ENCODE data around the gene MDN1.

Gene MDN1

DNA sequence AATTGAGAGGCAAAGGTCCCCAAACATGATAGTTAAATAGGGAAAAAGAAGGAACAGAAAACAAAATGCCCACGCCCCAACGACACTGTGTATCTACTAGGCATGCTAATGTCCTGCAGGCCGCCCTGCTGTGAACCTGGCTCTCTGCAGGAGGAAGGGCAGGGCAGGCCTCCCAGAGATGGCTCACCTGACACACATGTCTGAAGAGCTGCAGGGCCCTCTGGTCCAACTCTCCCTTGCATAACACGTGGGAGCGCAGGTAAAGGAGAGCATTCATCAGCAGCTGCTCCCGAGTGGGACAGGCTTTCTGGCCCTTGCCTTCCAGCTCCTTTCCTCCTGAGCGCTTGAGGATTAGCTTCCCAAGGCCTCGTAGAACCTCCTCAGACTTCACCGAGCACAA lies 127.3 kb downstream of the MDN1 start:
- DNase-seq = no peak

DNA sequence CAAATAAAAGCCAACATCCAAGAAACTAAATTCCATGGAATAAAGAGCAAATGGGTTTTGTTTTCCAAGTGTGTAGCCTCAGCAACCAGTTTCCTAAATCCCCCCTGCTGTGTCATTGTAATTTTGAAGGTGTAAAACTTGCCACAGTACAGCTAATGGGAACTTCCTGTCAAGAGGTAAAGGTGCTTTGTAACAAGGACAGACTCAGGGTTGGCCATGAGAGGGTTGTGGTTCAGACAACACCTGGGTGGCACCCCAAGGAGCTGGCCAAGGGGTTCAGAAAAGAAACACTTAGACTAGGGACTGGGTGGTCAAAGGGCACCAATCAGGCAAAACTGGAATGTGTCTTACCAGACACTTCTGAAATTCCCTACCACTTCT lies 128.7 kb downstream of the MDN1 start:
- DNase-seq = no peak

DNA sequence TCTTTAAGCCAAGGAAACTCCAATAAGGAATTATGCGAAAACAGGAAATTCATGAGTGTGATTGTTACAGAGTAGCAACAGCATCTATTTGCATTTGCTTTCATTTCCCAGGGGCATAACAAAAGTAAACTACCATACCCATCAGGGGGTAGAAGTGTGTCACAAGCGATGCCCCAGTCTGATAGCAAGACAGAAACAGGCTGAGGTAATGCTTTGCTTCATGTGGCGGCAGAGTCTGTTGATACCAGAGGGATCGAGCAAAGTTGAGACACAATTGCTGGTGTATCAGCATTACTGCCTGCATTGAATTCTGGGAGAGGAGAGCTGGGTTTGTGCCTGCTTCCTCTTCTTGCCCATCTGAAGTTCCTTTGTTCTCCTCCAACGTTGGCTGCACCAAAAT lies 129.9 kb downstream of the MDN1 start:
- DNase-seq = no peak

DNA sequence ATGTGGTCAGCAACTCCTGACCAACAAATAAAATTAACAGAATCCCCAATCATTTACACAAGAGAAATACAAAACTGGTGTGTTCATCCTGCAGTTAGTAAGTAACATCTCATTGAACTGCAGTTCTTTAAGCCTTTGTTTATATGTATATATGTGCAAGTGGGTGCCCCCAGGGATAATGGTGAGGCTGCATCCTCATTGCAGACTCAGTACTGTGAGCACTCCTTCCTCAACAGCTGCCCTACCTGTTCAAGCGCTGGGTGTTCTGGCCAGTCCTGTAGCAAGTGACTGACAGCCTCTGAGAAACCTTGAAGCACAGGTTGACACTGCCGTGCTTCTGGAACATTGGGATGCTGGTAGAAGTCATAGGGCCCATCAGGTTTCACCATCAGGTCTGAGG lies 131.3 kb downstream of the MDN1 start:
- no peak for DNase-seq

DNA sequence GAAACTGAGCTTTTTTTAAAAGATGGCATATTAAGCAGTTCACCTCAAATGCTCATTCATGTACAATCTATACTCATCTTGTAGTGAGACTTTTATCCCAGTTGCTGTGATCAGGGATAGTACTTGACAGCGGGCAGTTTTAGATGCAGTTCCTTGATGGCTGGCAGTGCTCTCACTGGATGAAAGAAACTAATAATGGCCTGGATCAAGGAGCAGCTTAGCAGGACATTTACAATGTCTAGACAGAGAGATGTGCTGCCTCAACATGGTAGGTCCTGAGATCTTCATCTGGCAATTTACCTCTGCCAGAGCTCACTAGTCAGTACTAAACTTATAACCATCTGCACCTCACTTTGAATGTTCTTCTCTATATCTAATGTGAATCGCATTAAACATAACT lies 134.3 kb downstream of the MDN1 start:
- no peak for DNase-seq

DNA sequence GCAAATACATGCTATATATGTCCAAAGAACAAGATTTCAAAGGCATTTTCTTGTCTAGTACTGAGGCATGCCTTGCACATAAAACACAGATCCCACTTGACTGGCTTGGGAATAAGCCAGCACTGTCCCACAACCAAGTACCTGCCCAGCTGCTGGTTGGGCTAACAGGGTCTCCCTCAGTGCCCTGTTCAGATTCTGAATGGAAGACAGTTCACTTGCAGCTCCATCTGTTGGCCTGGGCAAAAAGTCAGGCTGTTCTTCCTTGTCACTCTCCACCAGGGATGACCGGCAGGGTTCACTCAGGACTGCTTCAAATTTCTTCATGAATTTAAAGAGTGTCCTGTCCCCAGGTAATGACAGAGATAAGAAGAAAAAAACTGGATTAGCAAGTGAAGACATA lies 136.6 kb downstream of the MDN1 start:
- DNase-seq = no peak

DNA sequence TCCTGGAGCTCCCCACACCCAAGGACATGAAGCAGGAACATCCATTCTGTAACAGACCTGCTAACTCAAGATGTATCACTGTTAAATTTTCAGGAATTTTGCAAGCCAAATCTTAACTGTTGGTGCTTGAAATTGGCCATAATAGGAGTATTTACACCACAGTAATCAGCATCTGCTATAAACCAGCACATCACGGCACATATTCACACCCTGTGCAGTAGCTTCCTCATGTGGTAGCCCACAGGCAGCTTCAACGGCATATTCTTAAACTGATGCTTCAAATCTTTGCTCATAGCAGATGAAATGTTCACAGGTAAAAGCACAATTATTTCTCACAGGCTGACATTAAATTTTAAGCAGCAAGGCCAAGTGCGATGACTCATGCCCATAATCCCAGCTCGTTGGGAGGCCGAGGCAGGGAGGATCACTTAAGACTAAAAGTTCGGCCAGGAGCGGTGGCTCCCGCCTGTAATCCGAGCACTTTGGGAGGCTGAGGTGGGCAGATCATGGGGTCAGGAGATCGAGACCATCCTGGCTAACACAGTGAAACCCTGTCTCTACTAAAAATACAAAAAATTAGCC lies 137.5 kb downstream of the MDN1 start:
- no peak for DNase-seq

DNA sequence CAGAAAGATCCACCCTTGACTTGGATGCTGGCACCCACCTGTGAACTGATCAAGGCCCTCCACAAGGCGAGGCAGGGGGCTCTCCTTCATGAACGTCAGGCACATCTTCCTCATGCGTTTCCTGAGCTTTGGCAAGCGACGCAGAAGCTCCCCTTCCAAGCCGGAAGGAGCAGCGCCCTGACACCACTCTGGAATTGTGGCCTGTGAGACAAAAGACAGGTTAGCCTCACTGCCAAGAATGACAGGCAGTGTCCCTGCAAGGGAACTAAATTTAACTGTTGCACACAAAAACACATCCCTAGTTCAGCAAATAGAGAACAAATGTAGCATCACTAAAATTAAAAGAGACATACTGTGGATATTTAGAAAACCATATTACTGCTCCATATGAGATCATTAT lies 139.0 kb downstream of the MDN1 start:
- no peak for DNase-seq

DNA sequence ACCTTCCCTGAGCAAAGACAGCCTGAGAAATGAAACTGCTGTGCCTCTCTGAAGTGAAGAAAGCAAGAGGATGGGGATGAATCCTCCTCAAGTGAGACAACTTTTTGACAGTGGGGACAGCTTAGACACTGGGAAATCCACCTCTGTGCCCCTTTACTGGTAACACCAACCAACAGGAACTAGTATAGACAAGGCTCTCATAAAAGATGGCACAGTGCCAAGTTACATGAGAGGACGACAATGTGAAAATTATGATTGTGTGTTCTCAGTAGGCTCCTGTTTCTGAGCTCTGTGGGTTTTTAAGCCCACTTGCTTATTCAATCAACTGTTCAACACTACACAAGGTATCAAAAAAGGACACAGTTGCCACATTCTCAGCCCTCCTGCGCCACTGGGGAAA lies 139.4 kb downstream of the MDN1 start:
- DNase-seq = no peak

DNA sequence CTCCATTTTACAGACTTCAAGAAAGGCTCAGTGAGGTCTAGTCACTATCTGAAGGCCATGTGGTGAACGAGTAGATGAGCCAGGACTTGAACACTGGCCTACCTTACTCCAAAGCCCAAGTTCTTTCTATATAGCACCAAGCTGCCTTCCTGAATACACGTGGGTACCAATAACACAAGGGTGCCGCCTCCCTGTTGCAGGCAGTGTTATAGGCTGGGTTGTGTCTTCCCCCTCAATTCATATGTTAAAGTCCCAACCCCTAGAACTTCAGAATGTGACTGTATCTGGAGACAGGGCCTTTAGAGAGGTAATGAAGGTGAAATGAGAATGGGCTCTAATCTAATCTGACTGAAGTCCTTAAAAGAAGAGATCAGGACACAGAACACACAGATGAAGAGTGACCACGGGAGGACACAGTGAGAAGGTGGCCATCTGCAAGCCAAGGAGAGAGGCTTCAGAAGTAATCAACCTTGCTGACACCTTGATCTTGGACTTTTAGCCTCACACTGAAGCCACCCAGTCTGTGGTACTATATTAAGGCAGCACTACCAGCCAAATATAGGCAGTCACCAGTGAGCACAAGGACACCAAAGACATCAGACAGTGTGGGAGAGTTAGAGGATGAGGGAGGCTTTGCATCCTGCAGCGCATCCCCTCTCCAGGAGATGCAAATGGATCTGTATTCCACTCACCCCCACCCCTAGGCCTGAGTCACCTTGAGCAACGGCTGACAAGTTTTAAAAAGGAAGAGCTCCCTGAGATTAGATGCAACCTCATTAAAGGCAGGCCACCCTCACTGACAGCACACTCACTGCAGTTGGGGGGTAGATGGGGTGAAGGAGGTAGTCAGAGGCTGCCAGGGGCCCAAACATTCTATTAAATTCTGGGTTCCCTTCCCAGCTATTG lies 140.1 kb downstream of the MDN1 start:
- no peak for DNase-seq

DNA sequence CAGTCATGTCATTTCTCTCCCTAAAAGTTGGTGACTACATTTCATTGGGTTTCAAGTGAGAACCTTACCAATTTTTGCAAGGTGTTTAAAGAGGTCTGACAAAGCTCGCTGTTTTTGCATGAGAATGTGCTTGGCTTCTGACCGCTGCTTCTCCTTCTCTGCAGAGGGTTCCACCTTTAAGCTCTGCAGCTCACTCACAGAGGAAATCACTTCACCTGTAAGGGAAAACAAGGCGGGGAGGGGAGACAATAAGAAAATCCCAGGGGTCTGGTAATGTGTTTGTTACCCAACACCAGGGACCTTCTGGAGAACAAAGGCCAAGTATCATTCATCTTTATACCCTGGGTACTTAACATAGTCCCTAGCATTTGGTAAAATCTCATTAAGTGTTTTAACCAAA lies 141.1 kb downstream of the MDN1 start:
- DNase-seq = no peak

DNA sequence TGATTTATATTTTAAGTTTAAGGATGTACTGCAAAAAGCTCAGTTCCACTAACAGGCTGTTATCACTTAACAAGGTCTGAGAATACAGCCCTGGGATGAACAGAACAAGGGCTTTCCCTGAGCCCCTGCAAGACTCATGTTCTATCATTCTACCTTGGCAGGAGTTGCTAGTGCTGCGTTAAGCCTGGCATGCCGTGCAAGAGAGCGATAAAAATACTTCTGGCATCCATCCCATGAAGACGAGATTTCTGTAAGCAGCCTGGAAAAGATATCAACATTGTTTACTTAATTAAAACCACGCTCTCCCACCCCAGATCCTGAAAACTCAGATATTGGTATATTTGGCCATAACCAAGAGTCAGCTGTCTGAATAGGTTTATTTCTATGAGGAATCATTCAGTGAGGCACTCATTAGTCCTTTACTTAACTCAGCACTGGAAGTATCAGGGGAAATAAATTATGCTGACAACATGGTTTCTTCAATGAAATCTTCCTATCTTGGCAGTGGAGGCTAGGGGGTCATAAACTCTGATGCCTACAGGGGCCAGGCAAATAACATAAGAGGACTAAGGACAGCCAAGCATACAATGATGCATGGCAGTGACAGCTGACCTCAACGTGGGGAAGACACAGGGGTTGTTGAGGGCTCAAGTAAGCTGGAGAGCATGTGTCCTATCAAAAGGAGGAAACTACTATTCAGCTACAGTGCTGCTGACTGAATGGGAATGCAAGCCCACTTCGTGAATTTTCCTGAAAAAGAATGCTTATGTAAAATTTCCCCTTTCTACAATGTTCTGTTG lies 143.4 kb downstream of the MDN1 start:
- DNase-seq = no peak

DNA sequence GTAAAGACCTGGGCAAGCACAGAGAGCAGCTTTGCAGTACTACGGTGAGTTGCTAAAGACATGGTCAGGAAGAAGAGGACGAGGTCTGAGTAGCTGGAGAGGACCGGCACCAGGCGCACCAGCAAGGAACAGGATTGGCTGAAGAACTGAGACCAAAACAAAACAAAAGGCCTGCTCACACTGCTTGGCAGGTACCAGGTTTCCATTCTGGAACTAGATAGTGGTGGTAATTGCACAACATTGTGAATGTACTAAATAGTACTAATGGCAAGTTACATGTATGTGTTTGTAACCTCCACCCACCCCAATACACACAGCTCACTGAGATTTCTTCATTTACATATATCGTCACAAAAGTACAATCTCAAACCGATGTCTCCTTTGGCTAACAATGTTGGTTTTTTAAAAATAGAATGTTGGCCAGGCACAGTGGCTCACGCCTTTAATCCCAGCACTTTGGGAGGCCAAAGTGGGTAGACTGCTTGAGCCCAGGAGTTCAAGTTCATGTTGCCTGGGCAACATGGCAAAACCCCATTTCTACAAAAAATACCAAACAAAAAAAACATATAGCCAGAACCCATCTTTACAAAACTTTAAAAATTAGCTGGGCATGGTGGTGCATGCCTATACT lies 148.5 kb downstream of the MDN1 start:
- no peak for DNase-seq

DNA sequence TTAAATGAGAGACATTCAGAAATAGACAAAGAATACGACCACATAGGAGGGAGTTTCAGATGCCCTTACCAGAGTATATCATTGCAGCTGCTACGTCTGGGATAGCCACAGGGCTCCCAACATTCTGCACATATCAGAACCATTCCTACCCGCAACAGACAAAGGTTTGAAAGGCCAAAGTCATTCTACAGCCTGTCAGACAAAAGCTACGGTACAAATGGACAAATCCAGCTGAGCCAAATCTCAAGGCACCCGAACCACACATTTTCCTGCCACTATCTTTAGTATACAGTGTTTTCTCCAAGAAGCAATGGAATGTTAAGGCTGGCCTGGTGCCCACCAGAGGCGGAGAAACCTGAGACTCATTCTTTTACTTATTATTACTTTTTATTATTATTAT lies 150.6 kb downstream of the MDN1 start:
- DNase-seq = no peak

DNA sequence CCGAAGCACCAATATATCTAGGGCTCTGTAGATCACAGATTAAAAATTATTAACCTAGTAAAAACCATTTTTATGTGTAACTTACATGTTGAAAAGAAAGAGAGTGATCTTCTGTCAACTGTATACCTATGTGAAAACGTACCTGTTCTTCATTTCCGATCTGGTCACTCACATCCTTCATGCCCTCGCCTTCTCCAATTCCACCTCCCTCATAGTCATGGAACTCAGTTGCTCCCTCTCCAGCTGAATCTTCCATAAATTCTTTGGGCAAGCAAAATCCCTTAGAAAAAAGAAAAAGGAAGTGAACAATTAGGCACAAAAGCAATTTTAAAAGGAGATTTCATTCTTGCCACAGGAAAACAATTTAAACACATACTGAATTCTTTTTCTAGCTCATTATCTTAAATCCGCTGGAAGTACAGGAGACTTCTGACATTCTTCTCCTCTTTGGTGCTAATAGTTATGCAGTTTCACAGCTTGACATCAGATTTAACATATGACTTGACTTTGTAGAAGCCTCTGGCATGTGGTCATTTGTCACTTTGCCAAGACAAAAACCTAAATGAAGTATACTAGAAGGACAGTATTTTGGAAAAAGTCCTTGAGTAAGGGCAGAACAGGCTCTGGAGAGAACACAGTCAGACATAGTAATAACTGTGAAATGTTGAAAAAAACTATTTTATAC lies 151.6 kb downstream of the MDN1 start:
- DNase-seq = no peak

DNA sequence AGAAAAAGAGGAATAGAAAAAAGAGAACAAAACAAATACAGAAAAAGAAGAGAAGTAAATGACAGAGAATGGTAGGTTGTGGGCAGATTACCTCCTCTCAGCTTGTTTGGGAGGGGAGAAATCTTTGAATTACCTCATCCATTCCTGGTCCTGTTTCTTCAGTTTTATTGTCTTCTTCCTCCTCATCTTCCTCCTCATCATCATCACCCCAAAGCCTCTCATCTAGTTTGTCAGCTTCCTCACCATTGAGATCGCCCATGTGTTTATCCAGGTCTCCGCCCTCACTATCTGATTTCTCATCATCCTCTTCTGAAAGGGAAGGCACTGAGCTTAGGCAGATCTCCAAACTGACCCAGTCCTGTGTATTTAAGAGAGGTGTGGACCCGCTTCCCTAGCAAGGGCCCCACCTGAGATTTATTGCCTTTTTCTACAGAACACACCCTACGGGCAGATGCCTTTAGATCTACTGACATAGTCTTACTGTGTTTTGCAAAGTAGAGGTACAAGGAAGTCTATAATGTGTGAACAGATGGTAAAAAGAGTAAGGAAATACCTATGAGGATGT lies 156.9 kb downstream of the MDN1 start:
- no peak for DNase-seq

DNA sequence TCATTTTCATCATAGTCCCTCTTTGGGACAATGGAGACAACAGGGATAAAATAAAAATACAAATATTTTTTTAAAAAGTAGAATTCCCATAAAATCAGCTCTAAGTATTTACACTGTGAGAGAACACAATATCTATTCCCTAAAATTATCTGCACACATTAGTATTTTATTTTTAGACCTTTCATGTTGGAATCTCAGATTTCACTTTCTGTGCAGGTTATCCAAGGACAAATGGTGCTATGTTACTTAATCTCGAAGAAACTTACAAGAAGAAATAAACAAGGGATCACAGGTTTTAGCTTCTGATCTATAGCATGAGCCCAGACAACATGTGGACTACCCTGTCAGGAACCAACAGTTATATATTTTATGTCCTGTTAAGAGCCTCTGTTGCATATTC lies 158.0 kb downstream of the MDN1 start:
- DNase-seq = no peak

DNA sequence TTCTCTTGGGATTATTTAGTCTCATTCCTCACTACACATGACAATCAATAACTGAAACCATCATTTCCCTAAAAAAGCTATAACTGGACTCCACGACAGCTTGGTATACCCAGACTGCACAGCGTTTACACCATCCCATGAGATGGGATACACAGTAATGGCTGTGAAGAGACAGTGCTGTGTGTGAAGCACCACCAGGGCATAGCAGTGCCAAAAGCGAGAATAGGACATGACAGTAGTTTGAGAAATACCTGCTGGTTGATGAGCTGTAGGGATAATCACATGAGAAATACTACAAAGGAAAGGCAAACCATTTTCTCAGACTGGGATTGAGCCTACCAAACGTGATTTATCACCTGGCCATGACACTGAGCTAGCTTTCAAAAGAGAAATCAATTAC lies 158.6 kb downstream of the MDN1 start:
- no peak for DNase-seq

DNA sequence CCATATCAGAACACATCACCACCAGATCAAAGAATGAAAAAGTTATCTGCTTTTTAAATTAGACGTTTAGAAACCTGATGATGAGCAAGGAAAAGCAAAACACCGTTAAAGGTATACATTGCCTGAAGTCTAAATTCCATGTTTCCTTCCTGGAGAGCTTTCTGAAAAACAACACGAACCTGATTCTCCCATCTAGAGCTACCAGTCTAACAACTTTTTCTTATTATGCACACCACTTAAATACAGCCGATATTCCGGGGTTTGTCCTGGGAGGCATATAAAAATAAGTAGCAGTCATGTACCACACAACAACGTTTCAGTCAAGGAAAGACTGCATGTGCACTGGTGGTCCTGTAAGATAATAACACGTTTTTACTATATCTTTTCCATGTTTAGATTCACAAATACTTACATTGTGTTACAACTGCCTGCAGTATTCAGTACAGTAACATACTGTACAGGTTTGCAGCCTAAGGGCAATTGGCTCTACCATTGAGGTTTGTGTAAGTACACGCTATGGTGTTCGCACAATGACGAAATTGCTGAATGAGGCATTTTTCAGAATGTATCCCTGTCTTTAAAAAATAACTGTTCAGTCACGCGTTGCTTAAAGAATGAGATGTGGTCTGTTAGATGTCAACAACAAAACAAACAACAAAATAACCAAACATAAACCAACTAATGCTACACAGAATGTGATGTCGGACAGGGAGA lies 162.0 kb downstream of the MDN1 start:
- no peak for DNase-seq

DNA sequence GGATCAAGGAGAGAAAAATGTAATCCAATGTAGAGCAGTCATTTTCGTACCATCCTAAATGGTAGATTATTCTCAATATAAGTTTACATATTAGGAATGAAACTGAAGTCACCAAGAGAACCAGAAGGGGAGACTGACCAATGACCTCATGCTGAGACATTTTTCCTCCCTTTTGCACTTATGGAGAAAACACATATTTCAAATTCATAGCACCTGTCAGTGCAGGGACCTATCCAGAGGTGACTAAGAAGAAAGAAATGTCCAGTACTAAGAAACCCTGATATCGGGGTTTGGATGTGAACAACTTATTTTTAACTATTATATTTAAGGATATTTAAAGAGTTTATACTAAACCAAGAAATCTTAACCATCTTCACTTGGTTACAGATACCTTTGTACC lies 164.5 kb downstream of the MDN1 start:
- DNase-seq = no peak

DNA sequence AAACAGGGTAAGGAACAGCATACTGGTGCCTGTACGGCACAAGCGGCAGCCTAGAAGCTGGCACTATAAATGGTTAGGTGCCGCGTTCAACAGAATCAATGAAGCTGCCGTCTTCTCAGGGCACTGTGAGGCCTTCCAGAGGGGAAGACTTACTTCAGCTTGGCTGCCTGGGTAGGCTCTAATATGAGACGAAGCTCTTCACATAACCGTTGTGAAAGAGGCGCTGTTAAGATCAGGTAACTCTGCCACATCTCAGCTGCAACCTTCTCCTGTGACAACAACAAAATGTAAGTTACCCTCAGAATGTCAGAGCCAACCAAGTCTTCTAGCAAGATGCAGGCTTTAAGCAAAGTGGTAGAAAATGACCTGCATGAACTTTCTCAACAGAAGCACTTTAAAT lies 169.0 kb downstream of the MDN1 start:
- DNase-seq = no peak

DNA sequence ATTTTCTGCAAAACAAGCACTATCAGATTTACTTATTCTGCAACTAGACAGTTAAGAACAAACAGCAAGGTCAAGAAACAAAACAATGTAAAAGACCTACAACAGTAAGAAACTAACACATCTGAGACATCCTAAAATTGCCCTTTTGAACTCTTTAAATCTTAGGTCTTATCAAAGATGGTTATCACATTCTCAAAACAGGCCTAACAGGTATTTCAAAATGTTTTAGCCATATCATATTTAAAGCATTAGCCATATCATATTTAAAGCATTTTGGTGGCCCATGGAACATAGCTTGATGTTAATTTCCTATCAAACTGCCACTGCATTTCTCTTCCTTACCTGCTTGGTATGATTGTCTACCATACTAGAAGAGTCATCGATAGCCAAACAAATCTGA lies 169.9 kb downstream of the MDN1 start:
- no peak for DNase-seq
